Sigmoid colon (tissue), 4 donors: ENCODE measurements around the gene KIF22.

ENCODE experiments used
- CTCF ChIP-seq, 4 experiments: fragments of 450-650 bp in 3 of 4; fragments of 200-600 bp in 1 of 4; IDR thresholded peaks; one replicate each; pipeline ENCODE4 v1.5.1; 2016 to 2019; ENCODE audit warnings: antibody characterized with exemption in 4 of 4, mild to moderate bottlenecking in 3 of 4, moderate library complexity in 2 of 4
- EP300 ChIP-seq, 4 donors: sonication (generic); formaldehyde crosslinking; IDR thresholded peaks; one replicate each; pipeline ENCODE4 v1.6.1; 2017; ENCODE audit warnings: antibody characterized with exemption in 4 of 4
- POLR2A ChIP-seq, 2 donors: fragments of 450-650 bp; IDR thresholded peaks; one replicate each; pipeline ENCODE4 v1.6.1; 2016; ENCODE audit warnings: antibody characterized with exemption in 2 of 2, mild to moderate bottlenecking in 2 of 2, moderate library complexity in 2 of 2
- POLR2AphosphoS5 ChIP-seq, 4 donors: sonication (generic); formaldehyde crosslinking; IDR thresholded peaks; one replicate each; pipeline ENCODE4 v1.6.1; 2017; ENCODE audit warnings: antibody characterized with exemption in 4 of 4

- TF ChIP-seq CTCF (IDR thresholded peaks at IDR 0.05) (no peak), POLR2A (IDR thresholded peaks at IDR 0.05) (no peak), POLR2AphosphoS5 (IDR thresholded peaks at IDR 0.05) (no peak), EP300 (IDR thresholded peaks at IDR 0.05) (no peak)
These were observed 16.3 kb downstream of the KIF22 start for GRCh38 chr16:29806641-29807425.
